Subcutaneous abdominal adipose tissue (tissue), 5 donors: ENCODE results near the gene ARID1A.
A peak's percentile ranks its signal among the peaks of the same experiment; 100 is the strongest.

Experiments
- H3K27ac ChIP-seq: one replicate; pipeline ENCODE4 v1.7.0; 2013; ENCODE audit warnings: low read depth, mild to moderate bottlenecking, inconsistent platforms, low read length, moderate library complexity
- H3K27me3 ChIP-seq, 5 donors: one replicate each; pipeline ENCODE4 v1.7.0; 2013; ENCODE audit warnings: low read length in 5 of 5, inconsistent platforms in 1 of 5; ENCODE audit not compliant: control insufficient read depth in 5 of 5, insufficient read depth in 4 of 5
- H3K36me3 ChIP-seq, 5 donors: one replicate each; pipeline ENCODE4 v1.7.0; 2013; ENCODE audit warnings: low read length in 5 of 5; ENCODE audit not compliant: control insufficient read depth in 5 of 5, insufficient read depth in 5 of 5
- H3K4me1 ChIP-seq, 5 donors: one replicate each; pipeline ENCODE4 v1.7.0; 2013; ENCODE audit warnings: low read length in 5 of 5, mild to moderate bottlenecking in 3 of 5, moderate library complexity in 1 of 5; ENCODE audit not compliant: control insufficient read depth in 5 of 5, insufficient read depth in 5 of 5
- H3K4me3 ChIP-seq, 5 donors: one replicate each; pipeline ENCODE4 v1.7.0; 2013; ENCODE audit warnings: low read length in 5 of 5, low read depth in 1 of 5
- H3K9ac ChIP-seq, 5 donors: one replicate each; pipeline ENCODE4 v1.7.0; 2013; ENCODE audit warnings: low read length in 5 of 5, mild to moderate bottlenecking in 4 of 5, moderate library complexity in 3 of 5
- H3K9me3 ChIP-seq, 5 donors: one replicate each; pipeline ENCODE4 v1.7.0; 2013; ENCODE audit warnings: low read length in 5 of 5; ENCODE audit not compliant: control insufficient read depth in 5 of 5
- donor health status: healthy.
- donor health status: healthy.
- donor health status: healthy.
- donor health status: healthy.
- donor health status: healthy.

ARID1A gene

GRCh38 chr1:26706315-26706714 lies 10.5 kb downstream of the ARID1A start:
- Histone ChIP-seq H3K4me3 (peak overlapping the region in 3 of 5 donors; percentile 6 to 39 (median 24)), H3K27ac (peak overlapping the region; percentile 31), H3K9me3 (no peaks in the 10 kb centered on the region), H3K9ac (peak overlapping the region in 2 of 5 donors; percentile 9 to 34), H3K36me3 (peaks cover 0 to 10% (median 6%) of the 10 kb centered on the region in 5 donors), H3K27me3 (no peaks in the 10 kb centered on the region), H3K4me1 (peaks cover 17 to 67% (median 65%) of the 10 kb centered on the region in 5 donors)

- Histone ChIP-seq H3K9me3 (no peaks in the 10 kb centered on the region), H3K9ac (no peak overlapping the region), H3K27me3 (no peaks in the 10 kb centered on the region), H3K4me3 (no peak overlapping the region), H3K4me1 (peaks cover 4 to 48% (median 30%) of the 10 kb centered on the region in 5 donors), H3K36me3 (peaks cover 0 to 14% (median 6%) of the 10 kb centered on the region in 5 donors), H3K27ac (no peak overlapping the region)
These were observed 15.0 kb downstream of the ARID1A start for GRCh38 chr1:26710811-26711210.

- Histone ChIP-seq H3K9me3 (no peaks in the 10 kb centered on the region), H3K4me3 (no peak overlapping the region), H3K9ac (no peak overlapping the region), H3K4me1 (peaks cover 0 to 43% (median 28%) of the 10 kb centered on the region in 5 donors), H3K27me3 (no peaks in the 10 kb centered on the region), H3K27ac (no peak overlapping the region), H3K36me3 (peaks cover 0 to 14% (median 6%) of the 10 kb centered on the region in 5 donors)
These were observed 16.0 kb downstream of the ARID1A start for GRCh38 chr1:26711777-26712176.

GRCh38 chr1:26717017-26717491 lies 21.2 kb downstream of the ARID1A start:
- Histone ChIP-seq H3K27ac (no peak overlapping the region), H3K27me3 (no peaks in the 10 kb centered on the region), H3K36me3 (no peaks in the 10 kb centered on the region), H3K9me3 (no peaks in the 10 kb centered on the region), H3K9ac (no peak overlapping the region), H3K4me1 (peaks cover 0 to 50% (median 44%) of the 10 kb centered on the region in 5 donors), H3K4me3 (no peak overlapping the region)

- H3K36me3 ChIP-seq = no peaks in the 10 kb centered on the region
- no peaks in the 10 kb centered on the region for H3K27me3 ChIP-seq
- no peak overlapping the region for H3K4me3 ChIP-seq
- H3K27ac ChIP-seq = no peak overlapping the region
- H3K9me3 ChIP-seq = no peaks in the 10 kb centered on the region
- no peak overlapping the region for H3K9ac ChIP-seq
- peaks cover 10 to 56% (median 52%) of the 10 kb centered on the region in 5 donors for H3K4me1 ChIP-seq
These were observed 23.4 kb downstream of the ARID1A start for GRCh38 chr1:26719205-26719604.

GRCh38 chr1:26721669-26722355 lies 26.0 kb downstream of the ARID1A start:
- no peak overlapping the region for H3K9ac ChIP-seq
- H3K4me3 ChIP-seq = no peak overlapping the region
- no peaks in the 10 kb centered on the region for H3K27me3 ChIP-seq
- H3K27ac ChIP-seq = peak overlapping the region; percentile 24
- H3K4me1 ChIP-seq = peaks cover 10 to 65% (median 58%) of the 10 kb centered on the region in 5 donors
- H3K9me3 ChIP-seq = no peaks in the 10 kb centered on the region
- H3K36me3 ChIP-seq = no peaks in the 10 kb centered on the region

- Histone ChIP-seq H3K9me3 (no peaks in the 10 kb centered on the region), H3K27me3 (no peaks in the 10 kb centered on the region), H3K4me1 (peaks cover 14 to 65% (median 57%) of the 10 kb centered on the region in 5 donors), H3K27ac (peak overlapping the region; percentile 35), H3K4me3 (peak overlapping the region in 3 of 5 donors; percentile 0 to 15 (median 7)), H3K9ac (peak overlapping the region in 1 of 5 donors; percentile 52), H3K36me3 (no peaks in the 10 kb centered on the region)
These were observed 27.5 kb downstream of the ARID1A start for GRCh38 chr1:26723013-26723991.

GRCh38 chr1:26724118-26724517 lies 28.3 kb downstream of the ARID1A start:
- Histone ChIP-seq H3K9ac (no peak overlapping the region), H3K36me3 (no peaks in the 10 kb centered on the region), H3K4me3 (peak overlapping the region in 2 of 5 donors; percentile 0 to 47), H3K27ac (peak overlapping the region; percentile 35), H3K9me3 (no peaks in the 10 kb centered on the region), H3K27me3 (no peaks in the 10 kb centered on the region), H3K4me1 (peaks cover 14 to 63% (median 51%) of the 10 kb centered on the region in 5 donors)

- Histone ChIP-seq H3K27me3 (no peaks in the 10 kb centered on the region), H3K9ac (no peak overlapping the region), H3K36me3 (peaks cover 3 to 5% (median 5%) of the 10 kb centered on the region in 5 donors), H3K4me3 (no peak overlapping the region), H3K27ac (no peak overlapping the region), H3K9me3 (no peaks in the 10 kb centered on the region), H3K4me1 (peaks cover 14 to 61% (median 48%) of the 10 kb centered on the region in 5 donors)
These were observed 29.1 kb downstream of the ARID1A start for GRCh38 chr1:26724926-26725325.
